C1 segment of cervical spinal cord (tissue), 14 donors: ENCODE results near the gene UVSSA.
"Not testable (repeated sequence)": the region's sequence is repeated elsewhere in the genome, so short reads cannot be mapped to it uniquely, and the experiment has no call there.

Experiments used
- DNase-seq, 14 donors: peaks; one replicate each; lab custom pipeline; 2025; lab: John Stamatoyannopoulos, UW

Gene UVSSA

GRCh38 chr4:1376391-1376840, 29.4 kb downstream of the UVSSA start:
- DNase-seq = no peak

- no peak for DNase-seq
Observed at GRCh38 chr4:1376841-1377605, 30.0 kb downstream of the UVSSA start.

- no peak for DNase-seq
Observed at GRCh38 chr4:1377606-1378261, 30.7 kb downstream of the UVSSA start.

GRCh38 chr4:1378559-1379231, 31.7 kb downstream of the UVSSA start:
- DNase-seq = no peak

- DNase-seq = no peak
Observed at GRCh38 chr4:1379351-1379781, 32.4 kb downstream of the UVSSA start.

- no peak for DNase-seq
Observed at GRCh38 chr4:1379801-1380331, 32.9 kb downstream of the UVSSA start.

- DNase-seq = no peak
Observed at GRCh38 chr4:1380368-1381151, 33.6 kb downstream of the UVSSA start.

GRCh38 chr4:1381181-1381621, 34.2 kb downstream of the UVSSA start:
- DNase-seq = no peak

- no peak for DNase-seq
Observed at GRCh38 chr4:1381944-1382541, 35.0 kb downstream of the UVSSA start.

- DNase-seq = no peak
Observed at GRCh38 chr4:1382776-1383727, 36.0 kb downstream of the UVSSA start.

GRCh38 chr4:1383728-1384591, 37.0 kb downstream of the UVSSA start:
- no peak for DNase-seq

GRCh38 chr4:1384675-1385372, 37.8 kb downstream of the UVSSA start:
- no peak for DNase-seq

GRCh38 chr4:1385373-1386340, 38.6 kb downstream of the UVSSA start:
- DNase-seq = no peak

- not testable (repeated sequence) for DNase-seq
Observed at GRCh38 chr4:1393363-1393762, 46.4 kb downstream of the UVSSA start.

- DNase-seq = no peak
Observed at GRCh38 chr4:1393866-1394265, 46.9 kb downstream of the UVSSA start.

- DNase-seq = not testable (repeated sequence)
Observed at GRCh38 chr4:1394554-1395388, 47.8 kb downstream of the UVSSA start.
